HEK293 (cell line): ENCODE data around the gene MGAT4B.

Experiments used
- CTCF ChIP-seq: fragments of 450-650 bp; formaldehyde crosslinking; IDR thresholded peaks from 2 replicates; pipeline ENCODE4 v1.5.1; 2016; ENCODE audit warnings: missing biosample characterization, missing genetic modification characterization
- ELK4 ChIP-seq: IDR thresholded peaks from 2 replicates; pipeline ENCODE4 v1.6.1; 2011; ENCODE audit warnings: mild to moderate bottlenecking, low read depth, low read length, borderline replicate concordance
- ZEB2 ChIP-seq: fragments of 450-650 bp; formaldehyde crosslinking; IDR thresholded peaks from 2 replicates; pipeline ENCODE4 v1.5.1; 2016; ENCODE audit warnings: missing biosample characterization, missing genetic modification characterization
- ZFP37 ChIP-seq: fragments of 450-650 bp; formaldehyde crosslinking; IDR thresholded peaks from 2 replicates; pipeline ENCODE4 v1.5.1; 2016; ENCODE audit warnings: missing biosample characterization, missing genetic modification characterization
- ZNF112 ChIP-seq: fragments of 450-650 bp; formaldehyde crosslinking; IDR thresholded peaks from 2 replicates; pipeline ENCODE4 v1.5.0; 2017; ENCODE audit warnings: missing biosample characterization, missing genetic modification characterization
- ZNF174 ChIP-seq: fragments of 450-650 bp; formaldehyde crosslinking; IDR thresholded peaks from 2 replicates; pipeline ENCODE4 v1.5.0; 2017; ENCODE audit warnings: missing biosample characterization, mild to moderate bottlenecking, missing genetic modification characterization
- ZNF223 ChIP-seq: fragments of 450-650 bp; formaldehyde crosslinking; IDR thresholded peaks from 2 replicates; pipeline ENCODE4 v1.5.1; 2016; ENCODE audit warnings: missing biosample characterization, missing genetic modification characterization
- ZNF274 ChIP-seq, 2 experiments: fragments of 200-500 bp in 1 of 2; fragments of 450-650 bp in 1 of 2; sonication (Bioruptor generic) in 1 of 2; formaldehyde crosslinking in 1 of 2; IDR thresholded peaks; 2 replicates each; pipeline versions ENCODE4 v1.5.1 to v1.6.1; 2014 to 2016; ENCODE audit warnings: borderline replicate concordance in 1 of 2, inconsistent platforms in 1 of 2, low read length in 1 of 2, missing biosample characterization in 1 of 2, missing genetic modification characterization in 1 of 2
- TF ChIP-seq, protein P1 (sequence below): fragments of 450-650 bp; formaldehyde crosslinking; IDR thresholded peaks from 2 replicates; pipeline ENCODE4 v1.5.1; 2016; ENCODE audit warnings: missing biosample characterization, missing genetic modification characterization
- TF ChIP-seq, protein P2 (sequence below): fragments of 450-650 bp; formaldehyde crosslinking; IDR thresholded peaks from 2 replicates; pipeline ENCODE4; 2016; ENCODE audit warnings: missing biosample characterization, missing genetic modification characterization

DNA sequence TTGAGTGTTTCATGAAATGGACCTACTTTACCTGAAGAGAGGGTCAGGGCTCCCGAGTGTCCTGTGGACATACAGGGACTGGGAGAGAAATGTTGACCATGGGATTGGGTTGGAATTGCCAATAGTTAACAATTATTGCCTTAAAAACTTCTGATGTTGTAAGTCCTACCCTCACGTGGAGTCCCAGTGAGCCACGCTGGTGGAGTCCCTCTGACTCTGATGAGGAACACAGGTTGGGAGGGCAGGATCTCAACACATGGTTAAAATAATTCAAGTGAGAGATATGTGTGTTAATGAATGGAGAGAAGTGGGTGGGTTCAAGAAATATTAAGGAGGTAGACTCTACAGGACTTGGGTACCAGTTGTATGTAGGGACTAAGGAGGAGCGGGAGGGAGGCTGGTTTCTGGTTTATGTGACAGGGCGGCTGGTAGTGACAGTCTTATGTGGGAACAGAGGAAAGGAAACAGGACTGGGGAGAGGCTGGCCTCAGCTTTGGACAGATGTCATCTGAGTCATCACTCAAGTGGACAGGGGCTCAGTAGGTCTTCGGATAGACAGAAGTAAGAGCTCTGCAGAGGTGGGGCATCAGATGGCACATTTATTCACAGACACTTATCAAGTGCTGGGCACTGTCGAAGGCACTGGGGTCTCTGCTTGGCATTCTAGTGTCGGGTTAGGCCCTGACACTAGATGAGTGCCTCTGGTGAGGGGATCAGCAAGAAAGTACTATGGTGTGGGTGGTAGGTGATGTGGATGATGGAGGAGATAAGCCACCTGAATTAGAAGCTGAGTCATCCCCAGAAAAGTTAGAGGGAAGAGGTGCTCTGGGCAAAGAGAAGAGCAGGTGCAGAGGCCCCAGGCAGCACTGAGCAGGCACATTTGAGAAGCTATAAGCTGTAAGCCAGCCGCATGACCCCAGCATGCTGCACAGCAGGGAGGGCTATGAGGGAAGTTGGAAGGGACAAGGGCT is 46.8 kb downstream of the MGAT4B start:
- TF ChIP-seq ZEB2 (no peak), CTCF (tag by site-specific recombination) (no peak), ZNF112 (tag by site-specific recombination) (no peak), ZNF174 (tag by site-specific recombination) (no peak), ELK4 (no peak), ZNF274 (IDR thresholded peaks at IDR 0.05; ENCODE audit: low read length) (no peak), ZNF274 (tag by site-specific recombination; IDR thresholded peaks at IDR 0.05; ENCODE audit: borderline replicate concordance) (no peak), ZFP37 (tag by site-specific recombination) (peak; percentile 64), ZNF223 (tag by site-specific recombination) (no peak)
- TF ChIP-seq, protein P1, sequence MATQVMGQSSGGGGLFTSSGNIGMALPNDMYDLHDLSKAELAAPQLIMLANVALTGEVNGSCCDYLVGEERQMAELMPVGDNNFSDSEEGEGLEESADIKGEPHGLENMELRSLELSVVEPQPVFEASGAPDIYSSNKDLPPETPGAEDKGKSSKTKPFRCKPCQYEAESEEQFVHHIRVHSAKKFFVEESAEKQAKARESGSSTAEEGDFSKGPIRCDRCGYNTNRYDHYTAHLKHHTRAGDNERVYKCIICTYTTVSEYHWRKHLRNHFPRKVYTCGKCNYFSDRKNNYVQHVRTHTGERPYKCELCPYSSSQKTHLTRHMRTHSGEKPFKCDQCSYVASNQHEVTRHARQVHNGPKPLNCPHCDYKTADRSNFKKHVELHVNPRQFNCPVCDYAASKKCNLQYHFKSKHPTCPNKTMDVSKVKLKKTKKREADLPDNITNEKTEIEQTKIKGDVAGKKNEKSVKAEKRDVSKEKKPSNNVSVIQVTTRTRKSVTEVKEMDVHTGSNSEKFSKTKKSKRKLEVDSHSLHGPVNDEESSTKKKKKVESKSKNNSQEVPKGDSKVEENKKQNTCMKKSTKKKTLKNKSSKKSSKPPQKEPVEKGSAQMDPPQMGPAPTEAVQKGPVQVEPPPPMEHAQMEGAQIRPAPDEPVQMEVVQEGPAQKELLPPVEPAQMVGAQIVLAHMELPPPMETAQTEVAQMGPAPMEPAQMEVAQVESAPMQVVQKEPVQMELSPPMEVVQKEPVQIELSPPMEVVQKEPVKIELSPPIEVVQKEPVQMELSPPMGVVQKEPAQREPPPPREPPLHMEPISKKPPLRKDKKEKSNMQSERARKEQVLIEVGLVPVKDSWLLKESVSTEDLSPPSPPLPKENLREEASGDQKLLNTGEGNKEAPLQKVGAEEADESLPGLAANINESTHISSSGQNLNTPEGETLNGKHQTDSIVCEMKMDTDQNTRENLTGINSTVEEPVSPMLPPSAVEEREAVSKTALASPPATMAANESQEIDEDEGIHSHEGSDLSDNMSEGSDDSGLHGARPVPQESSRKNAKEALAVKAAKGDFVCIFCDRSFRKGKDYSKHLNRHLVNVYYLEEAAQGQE, result no peak
- TF ChIP-seq, protein P2, sequence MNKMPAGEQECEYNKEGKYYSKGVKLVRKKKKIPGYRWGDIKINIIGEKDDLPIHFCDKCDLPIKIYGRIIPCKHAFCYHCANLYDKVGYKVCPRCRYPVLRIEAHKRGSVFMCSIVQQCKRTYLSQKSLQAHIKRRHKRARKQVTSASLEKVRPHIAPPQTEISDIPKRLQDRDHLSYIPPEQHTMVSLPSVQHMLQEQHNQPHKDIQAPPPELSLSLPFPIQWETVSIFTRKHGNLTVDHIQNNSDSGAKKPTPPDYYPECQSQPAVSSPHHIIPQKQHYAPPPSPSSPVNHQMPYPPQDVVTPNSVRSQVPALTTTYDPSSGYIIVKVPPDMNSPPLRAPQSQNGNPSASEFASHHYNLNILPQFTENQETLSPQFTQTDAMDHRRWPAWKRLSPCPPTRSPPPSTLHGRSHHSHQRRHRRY (tag by site-specific recombination), result no peak
